MG63 (cell line): ENCODE data around the gene MYL10. TPM values are rescaled to one million over a fixed set of nuclear protein-coding genes. Genes with fewer than 3 reads are reported as not detected.
A peak's percentile ranks its signal among the peaks of the same experiment; 100 is the strongest.

Experiments
- DNase-seq: peaks from one replicate; pipeline ENCODE4 v3.0.0-alpha.2; 2020
- H3K27me3 ChIP-seq: fragments of 250-450 bp; sonication (Bioruptor Pico); 2 replicates; pipeline ENCODE4 v1.5.1; 2020; ENCODE audit warnings: mild to moderate bottlenecking, moderate library complexity
- H3K36me3 ChIP-seq: fragments of 250-450 bp; sonication (Bioruptor Pico); 2 replicates; pipeline ENCODE4 v1.5.1; 2020; ENCODE audit warnings: mild to moderate bottlenecking, moderate library complexity
- H3K4me3 ChIP-seq: fragments of 250-450 bp; sonication (Bioruptor Pico); 2 replicates; pipeline ENCODE4 v1.5.1; 2020; ENCODE audit warnings: mild to moderate bottlenecking, moderate library complexity
- H3K9me3 ChIP-seq: fragments of 250-450 bp; sonication (Bioruptor Pico); 2 replicates; pipeline ENCODE4 v1.5.1; 2020; ENCODE audit warnings: mild to moderate bottlenecking, moderate library complexity
- total RNA-seq: library from RNA; depleted of rRNA; stranded (reverse); fragments of >200 nt; shearing (Covaris generic); gene quantifications from 2 replicates; pipeline ENCODE4 v1.2.3, GENCODE V29; 2014; ENCODE audit warnings: low replicate concordance

The MYL10 gene
- total RNA-seq, 1 experiment from 2014 or later, result not detected

- no peaks in the 10 kb centered on the region for H3K9me3 ChIP-seq
- peak; percentile 74 for DNase-seq
- no peak overlapping the region for H3K4me3 ChIP-seq
- H3K36me3 ChIP-seq, result no peaks in the 10 kb centered on the region
- H3K27me3 ChIP-seq, result no peaks in the 10 kb centered on the region
These were observed 1.5 kb upstream of the MYL10 start for GRCh38 chr7:101630591-101630990.

GRCh38 chr7:101628522-101628921 lies 574 bp downstream of the MYL10 start:
- H3K27me3 ChIP-seq, result no peaks in the 10 kb centered on the region
- no peak for DNase-seq
- H3K9me3 ChIP-seq, result no peaks in the 10 kb centered on the region
- no peaks in the 10 kb centered on the region for H3K36me3 ChIP-seq
- no peak overlapping the region for H3K4me3 ChIP-seq

- no peak overlapping the region for H3K4me3 ChIP-seq
- no peaks in the 10 kb centered on the region for H3K36me3 ChIP-seq
- no peaks in the 10 kb centered on the region for H3K27me3 ChIP-seq
- H3K9me3 ChIP-seq, result no peaks in the 10 kb centered on the region
- DNase-seq, result no peak
These were observed 2.3 kb downstream of the MYL10 start for GRCh38 chr7:101626758-101627157.

GRCh38 chr7:101626069-101626671 lies 2.9 kb downstream of the MYL10 start:
- Histone ChIP-seq H3K4me3 (no peak overlapping the region), H3K9me3 (no peaks in the 10 kb centered on the region), H3K36me3 (no peaks in the 10 kb centered on the region), H3K27me3 (no peaks in the 10 kb centered on the region)
- no peak for DNase-seq

- no peak for DNase-seq
- Histone ChIP-seq H3K36me3 (no peaks in the 10 kb centered on the region), H3K4me3 (no peak overlapping the region), H3K9me3 (no peaks in the 10 kb centered on the region), H3K27me3 (no peaks in the 10 kb centered on the region)
These were observed 3.9 kb downstream of the MYL10 start for GRCh38 chr7:101625031-101625791.

- Histone ChIP-seq H3K27me3 (no peaks in the 10 kb centered on the region), H3K4me3 (no peak overlapping the region), H3K36me3 (no peaks in the 10 kb centered on the region), H3K9me3 (no peaks in the 10 kb centered on the region)
- DNase-seq, result no peak
These were observed 4.7 kb downstream of the MYL10 start for GRCh38 chr7:101624246-101625001.

GRCh38 chr7:101622609-101623173 lies 6.4 kb downstream of the MYL10 start:
- H3K4me3 ChIP-seq, result no peak overlapping the region
- no peaks in the 10 kb centered on the region for H3K27me3 ChIP-seq
- no peaks in the 10 kb centered on the region for H3K9me3 ChIP-seq
- H3K36me3 ChIP-seq, result no peaks in the 10 kb centered on the region
- DNase-seq, result no peak

- DNase-seq, result no peak
- no peaks in the 10 kb centered on the region for H3K9me3 ChIP-seq
These were observed 8.1 kb downstream of the MYL10 start for GRCh38 chr7:101620991-101621390.

GRCh38 chr7:101620395-101620794 lies 8.7 kb downstream of the MYL10 start:
- H3K36me3 ChIP-seq, result no peaks in the 10 kb centered on the region
- no peaks in the 10 kb centered on the region for H3K27me3 ChIP-seq
- no peak for DNase-seq
- no peaks in the 10 kb centered on the region for H3K9me3 ChIP-seq
- H3K4me3 ChIP-seq, result no peak overlapping the region

More at GRCh38 chr7:101620991-101621390, 8.1 kb downstream of the MYL10 start:
- no peaks in the 10 kb centered on the region for H3K27me3 ChIP-seq
- no peaks in the 10 kb centered on the region for H3K36me3 ChIP-seq
- no peak overlapping the region for H3K4me3 ChIP-seq

- H3K9me3 ChIP-seq, result no peaks in the 10 kb centered on the region
- DNase-seq, result no peak
- H3K27me3 ChIP-seq, result no peaks in the 10 kb centered on the region
- H3K4me3 ChIP-seq, result no peak overlapping the region
- no peaks in the 10 kb centered on the region for H3K36me3 ChIP-seq
These were observed 10.2 kb downstream of the MYL10 start for GRCh38 chr7:101618916-101619315.

- Histone ChIP-seq H3K27me3 (no peaks in the 10 kb centered on the region), H3K36me3 (no peaks in the 10 kb centered on the region), H3K4me3 (no peak overlapping the region), H3K9me3 (no peaks in the 10 kb centered on the region)
- no peak for DNase-seq
These were observed 10.8 kb downstream of the MYL10 start for GRCh38 chr7:101618207-101618839.

- DNase-seq, result no peak
- no peaks in the 10 kb centered on the region for H3K9me3 ChIP-seq
- no peak overlapping the region for H3K4me3 ChIP-seq
- no peaks in the 10 kb centered on the region for H3K36me3 ChIP-seq
- H3K27me3 ChIP-seq, result no peaks in the 10 kb centered on the region
These were observed 11.5 kb downstream of the MYL10 start for GRCh38 chr7:101617451-101618206.

GRCh38 chr7:101615446-101615845 lies 13.7 kb downstream of the MYL10 start:
- no peak overlapping the region for H3K4me3 ChIP-seq
- no peaks in the 10 kb centered on the region for H3K9me3 ChIP-seq
- no peak for DNase-seq
- H3K27me3 ChIP-seq, result no peaks in the 10 kb centered on the region
- H3K36me3 ChIP-seq, result no peaks in the 10 kb centered on the region

GRCh38 chr7:101614939-101615302 lies 14.2 kb downstream of the MYL10 start:
- Histone ChIP-seq H3K36me3 (no peaks in the 10 kb centered on the region), H3K4me3 (no peak overlapping the region), H3K27me3 (no peaks in the 10 kb centered on the region), H3K9me3 (no peaks in the 10 kb centered on the region)
- peak; percentile 85 for DNase-seq

- DNase-seq, result no peak
- Histone ChIP-seq H3K9me3 (no peaks in the 10 kb centered on the region), H3K36me3 (no peaks in the 10 kb centered on the region), H3K27me3 (no peaks in the 10 kb centered on the region), H3K4me3 (no peak overlapping the region)
These were observed 14.8 kb downstream of the MYL10 start for GRCh38 chr7:101614098-101614938.
